GM12878 (cell line): ENCODE results near the gene ZNF814. TPM values are rescaled to one million over a fixed set of nuclear protein-coding genes. Genes with fewer than 3 reads are reported as not detected.

Source experiments
- ATAC-seq: fragments of 200-7000 bp; cut with Tn5 transposase; 3 replicates; pipeline ENCODE4 v1.9.1; 2020; ENCODE audit warnings: mild to moderate bottlenecking, moderate library complexity
- Bru-seq: library from RNA; stranded (reverse); fragments of 400-500 nt; gene quantifications from one replicate; lab custom pipeline; 2021; lab: Mats Ljungman, UMichigan
- BruChase-seq, 2 experiments: library from RNA; stranded (reverse); fragments of 400-500 nt; gene quantifications; one replicate each; lab custom pipeline; 2021; lab: Mats Ljungman, UMichigan
- BruUV-seq: library from RNA; stranded (reverse); fragments of 400-500 nt; replicated peaks from 2 replicates; lab custom pipeline; 2021; lab: Mats Ljungman, UMichigan
- CTCF ChIA-PET: fragments of 300-600 bp; sonication (Branson Sonifier 250); formaldehyde crosslinking; extraction: SDS; loops from one replicate; lab custom pipeline; 2021; ENCODE audit warnings: inconsistent platforms; lab: Yijun Ruan, JAX
- POLR2A ChIA-PET: fragments of 350-600 bp; formaldehyde crosslinking; extraction: SDS; loops from one replicate; lab custom pipeline; 2021; ENCODE audit warnings: inconsistent platforms; lab: Charles Lee
- RAD21 ChIA-PET: fragments of 300-600 bp; sonication (Branson Sonifier 250); formaldehyde crosslinking; loops from one replicate; lab custom pipeline; 2023; ENCODE audit warnings: antibody characterized with exemption; ENCODE audit not compliant: unreplicated experiment; lab: Charles Lee
- SMC1A ChIA-PET: fragments of 300-600 bp; sonication (Branson Sonifier 250); formaldehyde crosslinking; loops from one replicate; lab custom pipeline; 2023; ENCODE audit not compliant: unreplicated experiment, uncharacterized antibody; lab: Charles Lee
- DNase-seq: peaks from one replicate; pipeline ENCODE4 v3.0.0-alpha.2; 2011; ENCODE audit warnings: low read depth, low spot score
- FAIRE-seq: peaks from 3 replicates; lab custom pipeline; 2011; peaks lifted over from hg19 to GRCh38; lab: Jason Lieb, UNC
- H2AFZ ChIP-seq: 2 replicates; pipeline ENCODE4 v1.6.0; 2011; ENCODE audit warnings: low read depth, low read length, control low read depth; ENCODE audit not compliant: control insufficient read depth
- H3K27ac ChIP-seq: 2 replicates; pipeline ENCODE4 v1.5.1; 2011; ENCODE audit warnings: control low read depth; ENCODE audit not compliant: control insufficient read depth, insufficient read depth
- H3K27me3 ChIP-seq, 2 experiments: replicated peaks in 1 of 2; 2 replicates each; pipeline versions ENCODE4 v1.6.0 to v1.6.1; 2011; ENCODE audit warnings: low read length in 1 of 2; ENCODE audit not compliant: control insufficient read depth in 2 of 2, insufficient read depth in 2 of 2
- H3K36me3 ChIP-seq, 2 experiments: 2 replicates each; pipeline ENCODE4 v1.5.1; 2011; ENCODE audit warnings: low read length in 1 of 2; ENCODE audit not compliant: control insufficient read depth in 2 of 2, insufficient read depth in 2 of 2
- H3K4me1 ChIP-seq: 2 replicates; pipeline ENCODE4 v1.6.1; 2011; ENCODE audit warnings: mild to moderate bottlenecking, low read length, moderate library complexity, mixed read lengths; ENCODE audit not compliant: control insufficient read depth, insufficient read depth
- H3K4me2 ChIP-seq: 2 replicates; pipeline ENCODE4 v1.6.0; 2011; ENCODE audit warnings: control low read depth; ENCODE audit not compliant: control insufficient read depth, insufficient read depth
- H3K4me3 ChIP-seq: fragments of 200-600 bp; sonication (generic); 2 replicates; pipeline ENCODE4 v1.5.1; 2016
- H3K79me2 ChIP-seq: 2 replicates; pipeline ENCODE4 v1.6.0; 2011; ENCODE audit warnings: low read length; ENCODE audit not compliant: control insufficient read depth, insufficient read depth
- H3K9ac ChIP-seq: 2 replicates; pipeline ENCODE4 v1.8.0; 2011; ENCODE audit warnings: low read length, control low read depth, mixed read lengths; ENCODE audit not compliant: control insufficient read depth, insufficient read depth
- H3K9me3 ChIP-seq: replicated peaks from 3 replicates; pipeline ENCODE4 v1.5.1; 2011; ENCODE audit warnings: mild to moderate bottlenecking, low read length; ENCODE audit not compliant: control insufficient read depth, insufficient read depth
- H4K20me1 ChIP-seq: 2 replicates; pipeline ENCODE4 v1.6.0; 2011; ENCODE audit not compliant: control insufficient read depth, insufficient read depth
- BMI1 ChIP-seq: fragments of 450-650 bp; IDR thresholded peaks from 2 replicates; pipeline ENCODE4 v1.6.1; 2016; ENCODE audit warnings: mild to moderate bottlenecking, moderate library complexity, borderline replicate concordance
- CHD2 ChIP-seq: IDR thresholded peaks from 2 replicates; pipeline ENCODE4 v1.6.1; 2011; ENCODE audit warnings: low read depth, low read length, improper control_type of control experiment, borderline replicate concordance
- CREM ChIP-seq: IDR thresholded peaks from 2 replicates; pipeline ENCODE4 v1.6.1; 2014; ENCODE audit warnings: antibody characterized with exemption, low read depth
- GABPA ChIP-seq: IDR thresholded peaks from 2 replicates; pipeline ENCODE4 v1.6.1; 2014; ENCODE audit warnings: antibody characterized with exemption, low read depth, mild to moderate bottlenecking, inconsistent platforms
- NBN ChIP-seq: fragments of 450-650 bp; IDR thresholded peaks from 2 replicates; pipeline ENCODE4 v1.6.1; 2016
- NKRF ChIP-seq: fragments of 450-650 bp; conservative IDR thresholded peaks from 2 replicates; pipeline ENCODE4 v1.6.1; 2017; ENCODE audit warnings: mild to moderate bottlenecking, moderate library complexity
- PAX8 ChIP-seq: fragments of 450-650 bp; IDR thresholded peaks from 2 replicates; pipeline ENCODE4 v1.6.1; 2017; ENCODE audit warnings: mild to moderate bottlenecking, moderate library complexity
- PBX3 ChIP-seq: IDR thresholded peaks from 2 replicates; pipeline ENCODE4 v1.6.1; 2011; ENCODE audit warnings: mild to moderate bottlenecking, low read depth, low read length, moderate library complexity; ENCODE audit not compliant: insufficient replicate concordance
- RELA ChIP-seq: fragments of 450-650 bp; IDR thresholded peaks from 2 replicates; pipeline ENCODE4 v1.8.0; 2014; ENCODE audit warnings: borderline replicate concordance; ENCODE audit not compliant: partially characterized antibody
- RUNX3 ChIP-seq: IDR thresholded peaks from 2 replicates; pipeline ENCODE4 v1.6.1; 2012; ENCODE audit warnings: low read length, inconsistent platforms
- SIX5 ChIP-seq: IDR thresholded peaks from 2 replicates; pipeline ENCODE4 v1.6.1; 2011; ENCODE audit warnings: mild to moderate bottlenecking, low read depth, low read length, moderate library complexity; ENCODE audit not compliant: severe bottlenecking
- ZNF622 ChIP-seq: fragments of 450-650 bp; IDR thresholded peaks from 2 replicates; pipeline ENCODE4 v1.6.1; 2017; ENCODE audit warnings: mild to moderate bottlenecking, inconsistent platforms
- ZSCAN29 ChIP-seq: fragments of 450-650 bp; IDR thresholded peaks from 2 replicates; pipeline ENCODE4 v1.6.1; 2017; ENCODE audit warnings: mild to moderate bottlenecking, moderate library complexity
- WGBS: methylation state at CpG from one replicate; pipeline ENCODE4 v1.1.6; 2016; ENCODE audit warnings: low lambda C conversion rate; ENCODE audit not compliant: insufficient replicate concordance, insufficient coverage; ENCODE audit errors: missing lambda C conversion rate; 5-methylcytosine and 5-hydroxymethylcytosine counted together
- in situ Hi-C: fragments of 300-500 bp; cut with MboI; formaldehyde crosslinking; loops from 9 replicates; pipeline ENCODE4 v1.14.3; 2018; ENCODE audit warnings: mixed read lengths
- intact Hi-C: fragments of 100-400 bp; cut with micrococcal nuclease; formaldehyde crosslinking; loops from one replicate; pipeline ENCODE4 v1.14.2; 2022; ENCODE audit not compliant: unreplicated experiment
- long read RNA-seq, 2 experiments: library from polyadenylated mRNA; unstranded; transcript quantifications; one replicate each; pipeline ENCODE4 v2.0.0, GENCODE V29; 2019 to 2020
- polyA minus RNA-seq, 3 experiments: library from RNA; depleted of rRNA, polyadenylated mRNA; stranded (reverse); fragments of >200 nt; gene quantifications; 2 replicates each; pipeline ENCODE4 v1.2.3, GENCODE V29; 2011
- polyA plus RNA-seq, 11 experiments: library from polyadenylated mRNA; depleted of rRNA in 4 of 11; unstranded in 6 of 11; stranded (reverse) in 5 of 11; fragments of >200 nt; fragmentation: Nextera tagmentation in 4 of 11; fragmentation: Illumina TruSeq in 1 of 11; extraction: Ambion mirVana in 4 of 11; extraction: Trizol in 1 of 11; gene quantifications; 1 replicate in 1 of 11; 2 replicates in 10 of 11; pipeline versions ENCODE4 v1.2.1 to v1.2.3, GENCODE V29; 2011 to 2016; ENCODE audit warnings: inconsistent platforms in 2 of 11, missing spikeins in 2 of 11, low read depth in 1 of 11
- total RNA-seq, 4 experiments: library from RNA; depleted of rRNA in 3 of 4; stranded (reverse); fragments of >200 nt in 3 of 4; fragmentation: Illumina TruSeq in 1 of 4; extraction: Trizol in 1 of 4; gene quantifications; 2 replicates each; pipeline versions ENCODE4 v1.2.1 to v1.2.3, GENCODE V29; 2013 to 2021
- TF ChIP-seq, protein P1 (sequence below), 3 experiments: IDR thresholded peaks in 2 of 3; conservative IDR thresholded peaks in 1 of 3; 2 replicates each; pipeline ENCODE4 v1.5.1; 2011; ENCODE audit warnings: low read depth in 3 of 3, low read length in 3 of 3, mild to moderate bottlenecking in 3 of 3, control low read depth in 2 of 3, moderate library complexity in 2 of 3, inconsistent platforms in 1 of 3, mixed read lengths in 1 of 3; ENCODE audit not compliant: control insufficient read depth in 2 of 3, insufficient read depth in 1 of 3; ENCODE audit errors: extremely low read depth in 1 of 3

The ZNF814 gene
- 189 TPM in 2 replicates for total RNA-seq (2013; cell fraction: nucleolus; rRNA removed)
- total RNA-seq (2014; rRNA removed) = 20.7 and 25.4 TPM in 2 replicates
- 22.1 and 23.3 TPM in 2 replicates for total RNA-seq (2014; rRNA removed; fragmentation: Illumina TruSeq; extraction: Trizol)
- total RNA-seq (2021) = 16.5 and 20.6 TPM in 2 replicates
- polyA plus RNA-seq (2011; ENCODE audit: low read depth) = 22.0 TPM
- 29.2 and 31.0 TPM in 2 replicates for polyA plus RNA-seq (2011; rRNA removed)
- 33.1 and 37.3 TPM in 2 replicates for polyA plus RNA-seq (2011; cell fraction: cytosol; rRNA removed)
- 25.3 and 28.6 TPM in 2 replicates for polyA plus RNA-seq (2011; cell fraction: nucleus; rRNA removed)
- 14.6 and 20.0 TPM in 2 replicates for polyA plus RNA-seq (2012)
- 10.9 and 14.4 TPM in 2 replicates for polyA plus RNA-seq (2014; fragmentation: Illumina TruSeq; extraction: Trizol)
- polyA plus RNA-seq (2014; fragmentation: Nextera tagmentation; extraction: Ambion mirVana) = 10 to 100 TPM; 22.4 to 23.5 TPM
- 12.4 and 16.2 TPM in 2 replicates for polyA plus RNA-seq (2014; rRNA removed)
- polyA plus RNA-seq (2016; fragmentation: Nextera tagmentation; extraction: Ambion mirVana) = 10 to 100 TPM; 21.4 to 21.8 TPM
- 64.3 and 70.0 TPM in 2 replicates for polyA minus RNA-seq (2011; rRNA and poly(A)+ RNA removed)
- 11.4 and 13.2 TPM in 2 replicates for polyA minus RNA-seq (2011; cell fraction: cytosol; rRNA and poly(A)+ RNA removed)
- 43.5 and 74.2 TPM in 2 replicates for polyA minus RNA-seq (2011; cell fraction: nucleus; rRNA and poly(A)+ RNA removed)
- Bru-seq, nascent RNA = percentile 68 among the genes with signal in this experiment
- percentile 76 among the genes with signal in this experiment for BruChase-seq, experiment 1, labeled RNA remaining after a 6-hour chase
- BruChase-seq, experiment 2, labeled RNA remaining after a 2-hour chase = percentile 78 among the genes with signal in this experiment
- long read RNA-seq, experiment 1, partial matches to known transcripts = 0 of 10 reads
- long read RNA-seq, experiment 1, other reads (novel, unspliced or antisense) = 4 of 10 reads
- long read RNA-seq, experiment 2, transcript ZNF814-201 (3 exons, 3,146 nt) = major isoform, 8 of 31 reads
- long read RNA-seq, experiment 2, partial matches to known transcripts = 0 of 31 reads
- long read RNA-seq, experiment 2, other reads (novel, unspliced or antisense) = 18 of 31 reads

DNA sequence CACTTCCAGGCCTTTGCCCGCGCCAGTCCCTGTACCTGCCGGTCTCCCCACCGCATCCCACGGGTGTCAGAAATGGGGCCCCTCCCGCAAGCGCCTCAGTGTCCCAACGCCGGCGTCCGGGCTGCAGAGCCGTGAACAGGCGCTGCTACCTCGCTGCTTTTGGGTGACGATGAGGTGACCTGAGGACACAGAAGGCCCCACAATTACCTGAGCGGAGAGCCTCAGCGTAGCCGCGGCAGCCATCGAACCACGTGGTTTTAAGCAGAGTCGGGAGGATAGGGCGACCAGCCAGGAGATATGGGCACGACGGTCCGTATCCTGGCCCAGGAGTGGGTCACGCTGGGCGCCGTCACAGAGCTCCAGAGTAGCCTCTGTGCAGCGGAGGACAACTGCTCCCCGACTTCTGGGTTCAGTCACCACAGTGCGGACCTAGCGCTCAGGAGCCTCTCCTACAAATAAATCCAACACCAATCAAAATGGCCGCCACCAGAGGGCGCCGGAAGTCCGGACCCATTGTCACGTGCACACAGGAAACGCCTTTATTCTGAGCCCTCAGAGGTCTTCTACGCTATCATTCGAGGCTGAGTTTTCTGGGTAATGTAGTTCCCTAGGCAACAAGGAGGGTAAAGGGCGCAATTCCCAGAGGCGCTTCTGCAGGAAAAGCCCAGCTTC is at the start of gene ZNF814:
Gene ZNF814 (minus strand): TSS at position 478 of the 672 bp plus-strand sequence. CDS start 235 bp downstream, at position 243.
- Histone ChIP-seq H3K27me3 (no peaks in the 10 kb centered on the region), H3K36me3 (no peaks in the 10 kb centered on the region; a peak in 3 of 4 replicates), H3K4me1 (no peaks in the 10 kb centered on the region), H3K9ac (peak within 1 kb of the TSS; percentile 90), H3K9me3 (peaks cover 16% of the 10 kb centered on the region), H3K79me2 (peaks cover 33% of the 10 kb centered on the region), H3K4me3 (peak within 1 kb of the TSS; percentile 83), H3K27ac (peak within 1 kb of the TSS; percentile 85), H3K4me2 (peak within 1 kb of the TSS; percentile 75), H4K20me1 (no peaks in the 10 kb centered on the region), H2AFZ (peak within 1 kb of the TSS; percentile 99)
- FAIRE-seq (peak; percentile 92), ATAC-seq (peak; percentile 95), DNase-seq (peak; percentile 55)
- BruUV-seq = no TSS peak
- ChIA-PET RAD21 (no interaction called here), SMC1A (interaction anchor here (1.0 kb wide), 1 partner anchor 15 kb away, joined by 3 read pairs; no protein-coding TSS in a partner anchor), POLR2A (interaction anchor here (0.9 kb wide), 1 partner anchor 207 kb away, joined by 3 read pairs; no protein-coding TSS in a partner anchor), CTCF (interaction anchor here (0.9 to 1.4 kb wide), 3 partner anchors 9 to 151 kb away, joined by 3 to 4 read pairs (median 3); no protein-coding TSS in a partner anchor)
- in situ Hi-C loops (no loop called here), intact Hi-C loops (loop anchor here (10.0 kb wide), 1 partner anchor 484 kb away; no protein-coding TSS in a partner anchor)
- 1% methylated on average over 43 of the region's 43 CpGs for WGBS
- peak; percentile 95 for TF ChIP-seq GABPA
- TF ChIP-seq RUNX3 = peak; percentile 33
- no peak for TF ChIP-seq ZNF622
- TF ChIP-seq SIX5 = peak; percentile 81
- TF ChIP-seq PBX3 = peak; percentile 87
- TF ChIP-seq NKRF = peak; percentile 91
- TF ChIP-seq PAX8 = no peak
- TF ChIP-seq CREM = peak; percentile 81
- no peak for TF ChIP-seq ZSCAN29
- TF ChIP-seq CHD2 = peak; percentile 79
- TF ChIP-seq BMI1 = no peak
- TF ChIP-seq NBN = peak; percentile 75
- TF ChIP-seq RELA = peak; percentile 38
- TF ChIP-seq, protein P1, sequence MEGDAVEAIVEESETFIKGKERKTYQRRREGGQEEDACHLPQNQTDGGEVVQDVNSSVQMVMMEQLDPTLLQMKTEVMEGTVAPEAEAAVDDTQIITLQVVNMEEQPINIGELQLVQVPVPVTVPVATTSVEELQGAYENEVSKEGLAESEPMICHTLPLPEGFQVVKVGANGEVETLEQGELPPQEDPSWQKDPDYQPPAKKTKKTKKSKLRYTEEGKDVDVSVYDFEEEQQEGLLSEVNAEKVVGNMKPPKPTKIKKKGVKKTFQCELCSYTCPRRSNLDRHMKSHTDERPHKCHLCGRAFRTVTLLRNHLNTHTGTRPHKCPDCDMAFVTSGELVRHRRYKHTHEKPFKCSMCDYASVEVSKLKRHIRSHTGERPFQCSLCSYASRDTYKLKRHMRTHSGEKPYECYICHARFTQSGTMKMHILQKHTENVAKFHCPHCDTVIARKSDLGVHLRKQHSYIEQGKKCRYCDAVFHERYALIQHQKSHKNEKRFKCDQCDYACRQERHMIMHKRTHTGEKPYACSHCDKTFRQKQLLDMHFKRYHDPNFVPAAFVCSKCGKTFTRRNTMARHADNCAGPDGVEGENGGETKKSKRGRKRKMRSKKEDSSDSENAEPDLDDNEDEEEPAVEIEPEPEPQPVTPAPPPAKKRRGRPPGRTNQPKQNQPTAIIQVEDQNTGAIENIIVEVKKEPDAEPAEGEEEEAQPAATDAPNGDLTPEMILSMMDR (IDR thresholded peaks at IDR 0.05 in 2 of 3, conservative IDR thresholded peaks at IDR 0.05 in 1 of 3; ENCODE audit: control insufficient read depth in 2 of 3, extremely low read depth in 1 of 3, insufficient read depth in 1 of 3, low read depth in 3 of 3, low read length in 3 of 3) = peak; percentile 13 to 35 (median 17); a peak in 3 of 6 replicates
